ENCODE data around the gene CXADR. TPM values are rescaled to one million over a fixed set of nuclear protein-coding genes. Genes with fewer than 3 reads are reported as not detected.

Gene CXADR
- total RNA-seq, 1 donor from 2014 or later = 54.9 TPM

DNA sequence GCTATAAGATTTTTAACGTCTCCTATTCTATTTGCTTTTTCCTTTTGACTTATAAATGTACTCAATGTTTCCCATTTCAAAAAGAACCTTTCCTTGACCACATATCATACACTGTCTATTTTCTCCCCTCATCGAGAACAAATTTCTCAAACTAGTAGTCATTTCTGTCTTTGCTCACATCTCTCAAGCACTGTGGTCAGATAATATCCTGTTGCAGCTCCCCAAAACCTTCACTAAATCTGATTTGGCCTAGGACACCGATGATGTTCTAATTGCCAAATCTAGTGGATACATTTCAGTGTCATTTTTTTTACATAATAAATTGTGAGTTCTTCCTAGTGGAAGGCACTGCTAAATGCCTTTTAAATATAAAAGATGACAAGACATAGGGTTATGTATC, 19.4 kb downstream of the CXADR start:
- Mint-ChIP-seq H3K36me3 (ENCODE audit: unreplicated experiment) (peaks cover 4% of the 10 kb centered on the region), H3K27ac (ENCODE audit: unreplicated experiment) (no peak overlapping the region), H3K4me1 (ENCODE audit: low read depth, unreplicated experiment) (peaks cover 4% of the 10 kb centered on the region), H3K9me3 (ENCODE audit: unreplicated experiment) (no peaks in the 10 kb centered on the region), H3K4me3 (ENCODE audit: unreplicated experiment) (no peak overlapping the region), H3K27me3 (ENCODE audit: unreplicated experiment) (no peaks in the 10 kb centered on the region)
- DNase-seq = no peak
- TF ChIP-seq, protein P1, sequence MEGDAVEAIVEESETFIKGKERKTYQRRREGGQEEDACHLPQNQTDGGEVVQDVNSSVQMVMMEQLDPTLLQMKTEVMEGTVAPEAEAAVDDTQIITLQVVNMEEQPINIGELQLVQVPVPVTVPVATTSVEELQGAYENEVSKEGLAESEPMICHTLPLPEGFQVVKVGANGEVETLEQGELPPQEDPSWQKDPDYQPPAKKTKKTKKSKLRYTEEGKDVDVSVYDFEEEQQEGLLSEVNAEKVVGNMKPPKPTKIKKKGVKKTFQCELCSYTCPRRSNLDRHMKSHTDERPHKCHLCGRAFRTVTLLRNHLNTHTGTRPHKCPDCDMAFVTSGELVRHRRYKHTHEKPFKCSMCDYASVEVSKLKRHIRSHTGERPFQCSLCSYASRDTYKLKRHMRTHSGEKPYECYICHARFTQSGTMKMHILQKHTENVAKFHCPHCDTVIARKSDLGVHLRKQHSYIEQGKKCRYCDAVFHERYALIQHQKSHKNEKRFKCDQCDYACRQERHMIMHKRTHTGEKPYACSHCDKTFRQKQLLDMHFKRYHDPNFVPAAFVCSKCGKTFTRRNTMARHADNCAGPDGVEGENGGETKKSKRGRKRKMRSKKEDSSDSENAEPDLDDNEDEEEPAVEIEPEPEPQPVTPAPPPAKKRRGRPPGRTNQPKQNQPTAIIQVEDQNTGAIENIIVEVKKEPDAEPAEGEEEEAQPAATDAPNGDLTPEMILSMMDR (IDR thresholded peaks at IDR 0.05; ENCODE audit: partially characterized antibody, unreplicated experiment) = no peak

DNA sequence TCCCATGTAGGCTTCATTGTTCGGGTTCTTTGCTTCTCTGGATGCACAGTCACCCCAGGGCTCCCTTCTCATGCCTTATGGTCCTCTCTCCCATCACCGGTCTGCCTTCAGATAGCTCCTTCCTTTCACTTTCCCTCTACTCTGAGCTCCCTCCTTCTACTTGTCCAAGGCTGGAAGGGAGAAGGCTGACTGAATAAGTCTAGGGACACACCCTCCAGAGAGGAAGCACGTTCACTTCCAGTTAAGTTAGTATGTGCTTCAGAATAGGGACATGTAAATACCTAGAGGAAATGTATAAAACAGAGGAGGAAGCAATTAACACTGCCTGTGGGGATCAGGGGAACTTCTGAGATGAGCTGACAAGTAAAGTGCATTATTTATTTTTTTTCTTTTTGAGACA, 23.5 kb downstream of the CXADR start:
- no peak overlapping the region for H3K4me3 Mint-ChIP-seq (ENCODE audit: unreplicated experiment)
- H3K9me3 Mint-ChIP-seq (ENCODE audit: unreplicated experiment) = peaks cover 3% of the 10 kb centered on the region
- H3K36me3 Mint-ChIP-seq (ENCODE audit: unreplicated experiment) = peaks cover 7% of the 10 kb centered on the region
- TF ChIP-seq, protein P1 (IDR thresholded peaks at IDR 0.05; ENCODE audit: partially characterized antibody, unreplicated experiment) = no peak
- no peak for DNase-seq
- H3K27me3 Mint-ChIP-seq (ENCODE audit: unreplicated experiment) = no peaks in the 10 kb centered on the region
- H3K27ac Mint-ChIP-seq (ENCODE audit: unreplicated experiment) = peak overlapping the region; percentile 34
- H3K4me1 Mint-ChIP-seq (ENCODE audit: low read depth, unreplicated experiment) = peaks cover 2% of the 10 kb centered on the region

DNA sequence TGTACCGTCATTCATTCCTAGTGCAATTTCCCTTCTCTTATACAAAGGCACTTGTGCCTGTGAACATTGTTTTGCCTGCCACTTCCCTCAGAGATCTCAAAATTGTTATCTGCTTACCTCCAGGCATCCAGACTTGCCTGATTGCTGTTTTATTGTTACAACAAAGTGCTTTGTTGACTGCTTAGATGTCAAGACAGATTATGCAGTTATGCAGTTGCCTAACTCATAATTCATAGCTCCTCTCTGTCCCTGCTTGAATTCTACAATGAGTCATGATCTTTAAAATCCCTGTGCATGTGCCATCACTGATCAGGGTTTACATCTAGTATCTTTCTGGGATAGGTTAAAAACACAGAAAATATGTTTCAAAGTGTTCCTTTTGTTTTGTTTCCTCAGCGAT, 24.5 kb downstream of the CXADR start:
- peaks cover 3% of the 10 kb centered on the region for H3K9me3 Mint-ChIP-seq (ENCODE audit: unreplicated experiment)
- H3K27me3 Mint-ChIP-seq (ENCODE audit: unreplicated experiment) = no peaks in the 10 kb centered on the region
- no peak overlapping the region for H3K4me3 Mint-ChIP-seq (ENCODE audit: unreplicated experiment)
- peaks cover 7% of the 10 kb centered on the region for H3K36me3 Mint-ChIP-seq (ENCODE audit: unreplicated experiment)
- TF ChIP-seq, protein P1 (IDR thresholded peaks at IDR 0.05; ENCODE audit: partially characterized antibody, unreplicated experiment) = no peak
- DNase-seq = no peak
- H3K27ac Mint-ChIP-seq (ENCODE audit: unreplicated experiment) = no peak overlapping the region
- peaks cover 2% of the 10 kb centered on the region for H3K4me1 Mint-ChIP-seq (ENCODE audit: low read depth, unreplicated experiment)

DNA sequence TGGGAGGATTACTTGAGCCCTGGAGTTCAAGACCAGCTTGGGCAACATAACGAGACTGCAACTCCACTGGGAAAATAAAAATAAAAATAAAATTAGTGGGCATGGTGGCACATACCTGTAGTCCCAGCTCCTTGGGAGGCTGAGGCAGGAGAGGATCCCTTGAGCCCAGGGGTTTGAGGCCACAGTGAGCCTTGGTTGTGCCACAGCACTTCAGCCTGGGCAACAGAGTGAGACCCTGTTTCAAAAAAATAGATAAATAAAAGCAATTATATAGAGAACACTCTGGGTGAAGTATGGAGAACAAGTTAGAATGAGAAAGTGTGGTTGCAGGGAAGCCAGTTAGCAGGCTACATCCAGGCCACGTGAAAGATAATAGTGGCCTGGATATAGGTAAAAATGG, 25.7 kb downstream of the CXADR start:
- TF ChIP-seq, protein P1 (IDR thresholded peaks at IDR 0.05; ENCODE audit: partially characterized antibody, unreplicated experiment) = no peak
- Mint-ChIP-seq H3K27me3 (ENCODE audit: unreplicated experiment) (no peaks in the 10 kb centered on the region), H3K9me3 (ENCODE audit: unreplicated experiment) (peaks cover 3% of the 10 kb centered on the region), H3K4me3 (ENCODE audit: unreplicated experiment) (no peak overlapping the region), H3K4me1 (ENCODE audit: low read depth, unreplicated experiment) (peaks cover 2% of the 10 kb centered on the region), H3K27ac (ENCODE audit: unreplicated experiment) (no peak overlapping the region), H3K36me3 (ENCODE audit: unreplicated experiment) (peaks cover 7% of the 10 kb centered on the region)
- DNase-seq = no peak

DNA sequence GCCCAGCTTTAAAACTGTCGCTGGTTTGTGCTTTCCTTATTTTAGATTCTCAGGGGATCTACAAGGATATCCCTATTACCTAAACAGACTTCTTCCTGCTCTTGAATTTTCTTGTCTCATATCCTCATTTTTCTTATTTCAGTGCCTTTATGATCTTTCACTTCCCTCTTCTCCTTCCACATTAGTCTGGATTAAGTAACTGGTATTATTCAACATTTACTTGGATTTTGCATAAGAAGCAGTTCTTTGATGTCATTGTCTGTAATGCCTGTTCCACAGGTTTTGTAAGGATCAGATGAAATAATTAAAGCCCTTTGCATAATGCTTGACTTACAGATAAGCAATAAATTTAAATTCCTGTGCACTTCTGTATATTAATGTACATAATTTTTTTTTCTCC, 26.5 kb downstream of the CXADR start:
- H3K4me3 Mint-ChIP-seq (ENCODE audit: unreplicated experiment) = no peak overlapping the region

More for the DNA sequence above, 26.5 kb downstream of the CXADR start:
- H3K36me3 Mint-ChIP-seq (ENCODE audit: unreplicated experiment) = peaks cover 7% of the 10 kb centered on the region
- H3K4me1 Mint-ChIP-seq (ENCODE audit: low read depth, unreplicated experiment) = peaks cover 2% of the 10 kb centered on the region
- no peak overlapping the region for H3K27ac Mint-ChIP-seq (ENCODE audit: unreplicated experiment)
- TF ChIP-seq, protein P1 (IDR thresholded peaks at IDR 0.05; ENCODE audit: partially characterized antibody, unreplicated experiment) = no peak
- H3K9me3 Mint-ChIP-seq (ENCODE audit: unreplicated experiment) = peaks cover 3% of the 10 kb centered on the region
- no peak for DNase-seq
- H3K27me3 Mint-ChIP-seq (ENCODE audit: unreplicated experiment) = peaks cover 2% of the 10 kb centered on the region

Data from glutamatergic neuron (in vitro differentiated cells).